Fibroblast of peridontal ligament (primary cell): Measurements from ENCODE around the gene BOLL.
"Not testable (repeated sequence)": the region's sequence is repeated elsewhere in the genome, so short reads cannot be mapped to it uniquely, and the experiment has no call there.

Source experiments
- DNase-seq: peaks from one replicate; pipeline ENCODE4 v3.0.0-alpha.2; 2010; ENCODE audit errors: extremely low read depth

The BOLL gene

GRCh38 chr2:197798187-197798586, 13.1 kb upstream of the BOLL start:
- DNase-seq = no peak

GRCh38 chr2:197795277-197795676, 10.2 kb upstream of the BOLL start:
- DNase-seq = no peak

GRCh38 chr2:197793456-197793855, 8.3 kb upstream of the BOLL start:
- DNase-seq = no peak

- DNase-seq = no peak
Observed at GRCh38 chr2:197786010-197786877, 1.1 kb upstream of the BOLL start.

- no peak for DNase-seq
Observed at GRCh38 chr2:197782126-197782525, 3.0 kb downstream of the BOLL start.

GRCh38 chr2:197779261-197779660, 5.9 kb downstream of the BOLL start:
- DNase-seq = no peak

GRCh38 chr2:197777823-197778407, 7.2 kb downstream of the BOLL start:
- peak; percentile 77 for DNase-seq

GRCh38 chr2:197760293-197760657, 24.8 kb downstream of the BOLL start:
- DNase-seq = no peak

- no peak for DNase-seq
Observed at GRCh38 chr2:197759625-197760292, 25.4 kb downstream of the BOLL start.

GRCh38 chr2:197759013-197759412, 26.1 kb downstream of the BOLL start:
- DNase-seq = no peak

GRCh38 chr2:197740200-197740599, 44.9 kb downstream of the BOLL start:
- no peak for DNase-seq

GRCh38 chr2:197728555-197729544, 56.3 kb downstream of the BOLL start:
- DNase-seq = not testable (repeated sequence)

GRCh38 chr2:197727011-197727410, 58.1 kb downstream of the BOLL start:
- DNase-seq = no peak

- no peak for DNase-seq
Observed at GRCh38 chr2:197717863-197718262, 67.3 kb downstream of the BOLL start.

- DNase-seq = no peak
Observed at GRCh38 chr2:197713271-197713670, 71.8 kb downstream of the BOLL start.

- DNase-seq = no peak
Observed at GRCh38 chr2:197711578-197711977, 73.5 kb downstream of the BOLL start.

- no peak for DNase-seq
Observed at GRCh38 chr2:197710424-197711042, 74.6 kb downstream of the BOLL start.

GRCh38 chr2:197709140-197709539, 76.0 kb downstream of the BOLL start:
- DNase-seq = not testable (repeated sequence)

- peak; percentile 55 for DNase-seq
Observed at GRCh38 chr2:197708331-197708730, 76.8 kb downstream of the BOLL start.

- peak; percentile 76 for DNase-seq
Observed at GRCh38 chr2:197707316-197708213, 77.6 kb downstream of the BOLL start.
